Effector memory CD8-positive, alpha-beta T cell (primary cell): ENCODE results near the gene ZDHHC11B.
A peak's percentile ranks its signal among the peaks of the same experiment; 100 is the strongest.
"Not testable (repeated sequence)": the region's sequence is repeated elsewhere in the genome, so short reads cannot be mapped to it uniquely, and the experiment has no call there.

ENCODE experiments used
- ATAC-seq: fragments of 150-1000 bp; cut with Tn5 transposase; replicated peaks from 2 replicates; pipeline ENCODE4 v1.10.0; 2021; ENCODE audit warnings: mild to moderate bottlenecking, moderate library complexity
- DNase-seq, 3 experiments: peaks; one replicate each; pipeline ENCODE4 v3.0.0; 2021
- H3K27ac Mint-ChIP-seq, 2 donors: one replicate each; pipeline ENCODE4 v1.8.0; 2022; ENCODE audit warnings: mild to moderate bottlenecking in 2 of 2, mixed read lengths in 2 of 2, moderate library complexity in 2 of 2
- H3K27me3 Mint-ChIP-seq, 2 donors: one replicate each; pipeline ENCODE4 v1.8.0; 2022; ENCODE audit warnings: mixed read lengths in 2 of 2
- H3K36me3 Mint-ChIP-seq: one replicate; pipeline ENCODE4 v1.8.0; 2022; ENCODE audit warnings: mild to moderate bottlenecking, moderate library complexity, mixed read lengths; ENCODE audit not compliant: insufficient read depth
- H3K4me1 Mint-ChIP-seq, 2 donors: one replicate each; pipeline ENCODE4 v1.8.0; 2022; ENCODE audit warnings: low read depth in 2 of 2, mixed read lengths in 2 of 2
- H3K4me3 Mint-ChIP-seq, 2 donors: one replicate each; pipeline ENCODE4 v1.8.0; 2022; ENCODE audit warnings: mild to moderate bottlenecking in 2 of 2, mixed read lengths in 2 of 2, moderate library complexity in 2 of 2
- H3K9me3 Mint-ChIP-seq, 2 donors: one replicate each; pipeline ENCODE4 v1.8.0; 2022; ENCODE audit warnings: mixed read lengths in 2 of 2
- total RNA-seq, 9 experiments: gene quantifications; one replicate each; lab custom pipeline; 2026; lab: John Stamatoyannopoulos, UW

Gene ZDHHC11B
- total RNA-seq, result 0.74 to 16.8 (median 4.8) reads per million in 9 experiments

- Mint-ChIP-seq H3K9me3 (peaks cover 2 to 11% of the 10 kb centered on the region in 2 donors), H3K27me3 (peaks cover 13 to 21% of the 10 kb centered on the region in 2 donors), H3K36me3 (peaks cover 14% of the 10 kb centered on the region), H3K4me3 (peak within 1 kb of the TSS; percentile 81 to 82), H3K27ac (peak within 1 kb of the TSS; percentile 44 to 82)
- DNase-seq (peak; percentile 80 to 86 (median 83)), ATAC-seq (peak; percentile 71)
- not testable (repeated sequence) for H3K4me1 Mint-ChIP-seq
Measured at GRCh38 chr5:784428-785177, at the start of gene ZDHHC11B. TSS of gene ZDHHC11B (minus strand) at chr5:784729. CDS start at chr5:766919, 17,810 bp downstream.

DNA sequence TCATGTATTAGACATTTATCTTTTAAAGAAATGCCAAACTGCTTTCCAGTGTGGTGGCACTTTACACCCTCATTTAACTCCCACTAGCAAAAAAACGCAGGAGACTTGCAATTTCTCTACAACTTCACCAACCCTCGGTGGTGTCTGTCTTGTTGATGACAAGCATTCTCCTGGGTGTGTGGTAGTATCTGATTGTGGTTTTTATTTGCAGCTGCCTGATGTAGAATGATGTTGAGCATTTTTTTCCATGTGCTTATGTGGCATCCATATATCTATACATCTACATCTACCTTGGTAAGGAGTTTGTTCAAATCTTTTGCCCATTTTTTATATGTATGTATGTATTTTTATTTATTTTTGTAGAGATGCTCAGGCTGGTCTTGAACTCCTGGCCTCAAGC is 49.5 kb upstream of the ZDHHC11B start:
- DNase-seq, H3K4me3 Mint-ChIP-seq, ATAC-seq, H3K27ac Mint-ChIP-seq, H3K4me1 Mint-ChIP-seq, H3K27me3 Mint-ChIP-seq, H3K9me3 Mint-ChIP-seq, H3K36me3 Mint-ChIP-seq: not testable (repeated sequence)

DNA sequence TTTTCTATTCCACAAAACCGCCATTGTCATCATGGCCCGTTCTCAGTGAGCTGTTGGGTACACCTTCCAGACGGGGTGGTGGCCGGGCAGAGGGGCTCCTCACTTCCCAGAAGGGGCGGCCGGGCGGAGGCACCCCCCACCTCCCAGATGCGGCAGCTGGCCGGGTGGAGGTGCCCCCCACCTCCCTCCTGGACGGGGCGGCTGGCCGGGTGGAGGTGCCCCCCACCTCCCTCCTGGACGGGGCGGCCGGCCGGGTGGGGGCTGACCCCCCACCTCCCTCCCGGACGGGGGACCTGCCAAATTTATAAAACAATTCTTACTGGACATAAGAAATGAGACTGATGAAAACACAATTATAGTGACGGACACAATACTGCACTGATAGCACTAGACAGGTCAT is 43.7 kb upstream of the ZDHHC11B start:
- not testable (repeated sequence) for ATAC-seq, H3K36me3 Mint-ChIP-seq, H3K9me3 Mint-ChIP-seq, H3K4me3 Mint-ChIP-seq, H3K27ac Mint-ChIP-seq, DNase-seq, H3K4me1 Mint-ChIP-seq
- peaks cover 0 to 14% of the 10 kb centered on the region in 2 donors for H3K27me3 Mint-ChIP-seq

DNA sequence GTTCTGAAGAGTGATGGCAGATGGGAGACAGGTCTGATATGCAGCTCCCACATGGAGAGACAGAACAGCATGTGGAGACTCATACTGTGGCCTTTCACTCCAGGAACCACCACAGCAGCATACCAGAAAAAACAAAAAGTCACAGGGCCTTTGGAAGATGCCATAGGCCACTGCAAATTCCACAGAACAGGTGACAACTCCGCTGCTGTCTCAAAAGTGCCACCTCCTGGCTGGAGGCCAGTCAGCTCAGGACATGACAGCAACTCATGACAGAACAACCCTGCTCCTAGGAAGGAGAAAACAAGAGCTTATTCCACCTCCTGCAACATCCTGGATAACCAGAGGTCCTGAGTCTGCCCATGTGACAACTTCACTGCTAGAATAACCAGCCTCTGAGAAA is 41.0 kb upstream of the ZDHHC11B start:
- H3K4me1 Mint-ChIP-seq, ATAC-seq: not testable (repeated sequence)

GRCh38 chr5:821504-821903 is 37.0 kb upstream of the ZDHHC11B start:
- ATAC-seq (no peak), DNase-seq (no peak)
- Mint-ChIP-seq H3K27me3 (peaks cover 6 to 24% of the 10 kb centered on the region in 2 donors), H3K27ac (no peak overlapping the region), H3K4me3 (no peak overlapping the region), H3K4me1 (no peaks in the 10 kb centered on the region), H3K9me3 (no peaks in the 10 kb centered on the region), H3K36me3 (no peaks in the 10 kb centered on the region)

More for the DNA sequence above, 41.0 kb upstream of the ZDHHC11B start:
- H3K36me3 Mint-ChIP-seq, H3K4me3 Mint-ChIP-seq, H3K9me3 Mint-ChIP-seq, DNase-seq, H3K27ac Mint-ChIP-seq: not testable (repeated sequence)
- H3K27me3 Mint-ChIP-seq, result peaks cover 0 to 14% of the 10 kb centered on the region in 2 donors

DNA sequence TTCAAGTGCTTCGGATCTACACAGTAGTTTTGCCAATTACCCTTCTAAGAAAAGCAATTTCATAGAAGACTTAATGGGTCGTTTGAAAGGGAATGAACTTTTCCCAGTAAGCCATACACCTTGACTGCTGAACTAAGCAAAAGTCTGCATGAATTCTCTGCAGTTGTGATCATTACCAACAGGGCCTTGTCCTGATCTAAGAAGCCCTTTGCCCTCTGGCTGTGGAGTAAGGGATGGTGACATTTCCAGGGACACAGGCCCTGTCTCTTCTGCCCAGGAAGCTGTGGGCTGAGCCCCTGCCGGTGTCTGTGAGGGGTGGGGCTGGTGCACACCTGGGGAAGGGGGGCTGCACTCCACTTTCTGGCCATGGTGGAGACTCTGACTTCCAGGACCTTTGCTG is 35.7 kb upstream of the ZDHHC11B start:
- no peaks in the 10 kb centered on the region for H3K36me3 Mint-ChIP-seq
- H3K27me3 Mint-ChIP-seq, result peaks cover 6 to 25% of the 10 kb centered on the region in 2 donors

GRCh38 chr5:819078-819477 is 34.5 kb upstream of the ZDHHC11B start:
- Mint-ChIP-seq H3K36me3 (no peaks in the 10 kb centered on the region), H3K27me3 (peaks cover 6 to 19% of the 10 kb centered on the region in 2 donors), H3K4me1 (no peaks in the 10 kb centered on the region), H3K4me3 (no peak overlapping the region), H3K9me3 (no peaks in the 10 kb centered on the region), H3K27ac (no peak overlapping the region)
- ATAC-seq, result no peak
- DNase-seq, result no peak

More for the DNA sequence above, 35.7 kb upstream of the ZDHHC11B start:
- ATAC-seq (no peak), DNase-seq (no peak)
- Mint-ChIP-seq H3K27ac (no peak overlapping the region), H3K4me3 (no peak overlapping the region), H3K9me3 (no peaks in the 10 kb centered on the region), H3K4me1 (no peaks in the 10 kb centered on the region)

- ATAC-seq (no peak), DNase-seq (no peak)
- Mint-ChIP-seq H3K4me1 (no peaks in the 10 kb centered on the region), H3K4me3 (no peak overlapping the region), H3K27me3 (peaks cover 6 to 19% of the 10 kb centered on the region in 2 donors), H3K36me3 (no peaks in the 10 kb centered on the region), H3K9me3 (no peaks in the 10 kb centered on the region), H3K27ac (no peak overlapping the region)
Measured at GRCh38 chr5:816176-816575, 31.6 kb upstream of the ZDHHC11B start.

- Mint-ChIP-seq H3K4me1 (no peaks in the 10 kb centered on the region), H3K27me3 (peaks cover 7 to 21% of the 10 kb centered on the region in 2 donors), H3K27ac (no peak overlapping the region), H3K4me3 (no peak overlapping the region), H3K36me3 (no peaks in the 10 kb centered on the region), H3K9me3 (no peaks in the 10 kb centered on the region)
- DNase-seq (no peak), ATAC-seq (no peak)
Measured at GRCh38 chr5:815449-815848, 30.9 kb upstream of the ZDHHC11B start.

DNA sequence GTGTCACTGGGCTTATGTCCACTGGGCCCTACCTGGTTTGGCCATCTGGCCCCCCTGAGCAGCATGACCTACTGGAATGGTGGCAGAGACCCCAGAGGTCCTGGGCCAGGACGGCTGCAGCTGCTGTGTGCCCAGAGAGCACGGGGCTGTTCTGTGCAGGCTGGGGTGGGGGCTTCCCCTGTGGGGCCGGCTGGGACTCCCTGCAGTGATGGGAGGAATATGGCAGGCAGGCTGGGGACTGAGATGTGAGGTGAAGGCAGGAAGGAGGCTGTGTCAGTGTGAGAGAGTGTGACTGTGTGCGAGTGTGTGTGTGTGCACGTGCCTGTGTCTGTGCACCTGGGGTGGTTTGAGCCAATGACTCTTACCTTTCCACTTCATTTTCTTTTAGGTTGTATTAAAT is 29.0 kb upstream of the ZDHHC11B start:
- not testable (repeated sequence) for ATAC-seq, H3K27ac Mint-ChIP-seq, H3K9me3 Mint-ChIP-seq, H3K36me3 Mint-ChIP-seq, H3K4me3 Mint-ChIP-seq, DNase-seq, H3K4me1 Mint-ChIP-seq
- H3K27me3 Mint-ChIP-seq, result peaks cover 6 to 19% of the 10 kb centered on the region in 2 donors

DNA sequence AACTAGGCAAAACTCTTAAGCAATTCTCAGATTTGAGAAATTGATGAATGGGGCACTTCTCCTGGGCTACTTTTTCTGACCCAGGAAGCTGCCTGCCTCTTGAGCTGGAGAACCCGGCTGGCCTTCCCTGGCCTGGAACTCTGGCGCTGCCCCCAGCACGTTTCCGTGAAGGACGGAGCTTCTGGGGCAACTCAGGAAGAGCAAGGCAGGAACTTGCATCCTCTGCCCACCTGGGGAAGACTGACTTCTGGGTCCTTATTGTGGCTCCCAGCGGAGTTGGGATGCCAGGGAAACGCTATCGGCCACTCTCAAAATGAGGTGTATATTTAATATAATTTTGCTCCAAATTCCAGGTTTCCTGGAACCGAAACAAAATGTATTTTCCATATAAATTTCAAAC is 26.9 kb upstream of the ZDHHC11B start:
- ATAC-seq, result not testable (repeated sequence)

GRCh38 chr5:807719-808514 is 23.4 kb upstream of the ZDHHC11B start:
- not testable (repeated sequence) for H3K27ac Mint-ChIP-seq, H3K4me1 Mint-ChIP-seq, DNase-seq, H3K36me3 Mint-ChIP-seq, H3K4me3 Mint-ChIP-seq, ATAC-seq
- H3K27me3 Mint-ChIP-seq, result peaks cover 12 to 30% of the 10 kb centered on the region in 2 donors
- H3K9me3 Mint-ChIP-seq, result peaks cover 7 to 15% of the 10 kb centered on the region in 2 donors

More for the DNA sequence above, 26.9 kb upstream of the ZDHHC11B start:
- not testable (repeated sequence) for H3K4me1 Mint-ChIP-seq, DNase-seq, H3K27ac Mint-ChIP-seq, H3K4me3 Mint-ChIP-seq, H3K36me3 Mint-ChIP-seq, H3K9me3 Mint-ChIP-seq
- peaks cover 6 to 18% of the 10 kb centered on the region in 2 donors for H3K27me3 Mint-ChIP-seq

- Mint-ChIP-seq H3K36me3 (no peaks in the 10 kb centered on the region), H3K4me3 (no peak overlapping the region), H3K27ac (no peak overlapping the region), H3K9me3 (peaks cover 7 to 17% of the 10 kb centered on the region in 2 donors), H3K27me3 (peaks cover 22 to 26% of the 10 kb centered on the region in 2 donors), H3K4me1 (no peaks in the 10 kb centered on the region)
- no peak for ATAC-seq
- DNase-seq, result no peak
Measured at GRCh38 chr5:801472-801871, 16.9 kb upstream of the ZDHHC11B start.
